Measurements from ENCODE around the gene AGRN. TPM values are rescaled to one million over a fixed set of nuclear protein-coding genes. Genes with fewer than 3 reads are reported as not detected.

The AGRN gene
- total RNA-seq, 1 donor from 2014 or later: 135 TPM

DNA sequence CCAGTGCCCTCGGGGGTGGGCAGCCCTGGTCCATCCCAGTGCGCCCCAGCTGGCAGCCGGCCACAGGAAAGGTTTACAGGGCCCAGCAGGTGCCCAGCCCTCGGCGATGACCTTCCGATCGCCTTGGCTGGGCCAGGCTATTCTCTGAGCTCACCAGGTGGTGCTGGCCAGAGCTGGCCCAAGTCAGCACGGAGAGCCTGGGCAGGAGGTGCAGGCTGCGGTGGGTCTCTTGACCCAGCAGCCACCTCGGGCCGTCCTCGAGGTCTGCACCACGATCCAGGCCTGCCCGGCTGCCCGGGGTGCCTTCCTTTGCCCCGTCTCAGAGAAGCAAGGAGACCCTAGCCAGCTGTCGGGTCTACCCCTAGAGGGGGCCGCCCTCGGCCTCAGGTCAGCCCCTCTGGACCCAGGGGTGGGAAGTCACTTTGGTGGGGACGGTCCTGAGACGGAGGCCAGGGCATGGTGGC is 38.4 kb upstream of the AGRN start:
- Histone ChIP-seq H3K4me3 (no peak overlapping the region), H3K4me1 (no peaks in the 10 kb centered on the region), H3K9me3 (no peaks in the 10 kb centered on the region), H3K27ac (no peak overlapping the region), H3K27me3 (peaks cover 15% of the 10 kb centered on the region), H3K36me3 (no peaks in the 10 kb centered on the region)
- DNase-seq (no peak), ATAC-seq (no peak)
- TF ChIP-seq, protein P1, sequence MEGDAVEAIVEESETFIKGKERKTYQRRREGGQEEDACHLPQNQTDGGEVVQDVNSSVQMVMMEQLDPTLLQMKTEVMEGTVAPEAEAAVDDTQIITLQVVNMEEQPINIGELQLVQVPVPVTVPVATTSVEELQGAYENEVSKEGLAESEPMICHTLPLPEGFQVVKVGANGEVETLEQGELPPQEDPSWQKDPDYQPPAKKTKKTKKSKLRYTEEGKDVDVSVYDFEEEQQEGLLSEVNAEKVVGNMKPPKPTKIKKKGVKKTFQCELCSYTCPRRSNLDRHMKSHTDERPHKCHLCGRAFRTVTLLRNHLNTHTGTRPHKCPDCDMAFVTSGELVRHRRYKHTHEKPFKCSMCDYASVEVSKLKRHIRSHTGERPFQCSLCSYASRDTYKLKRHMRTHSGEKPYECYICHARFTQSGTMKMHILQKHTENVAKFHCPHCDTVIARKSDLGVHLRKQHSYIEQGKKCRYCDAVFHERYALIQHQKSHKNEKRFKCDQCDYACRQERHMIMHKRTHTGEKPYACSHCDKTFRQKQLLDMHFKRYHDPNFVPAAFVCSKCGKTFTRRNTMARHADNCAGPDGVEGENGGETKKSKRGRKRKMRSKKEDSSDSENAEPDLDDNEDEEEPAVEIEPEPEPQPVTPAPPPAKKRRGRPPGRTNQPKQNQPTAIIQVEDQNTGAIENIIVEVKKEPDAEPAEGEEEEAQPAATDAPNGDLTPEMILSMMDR (IDR thresholded peaks at IDR 0.05): no peak
- intact Hi-C loops (cut with DNase I): loop anchor here (10.0 kb wide), 1 partner anchor 83 kb away; no protein-coding TSS in a partner anchor

DNA sequence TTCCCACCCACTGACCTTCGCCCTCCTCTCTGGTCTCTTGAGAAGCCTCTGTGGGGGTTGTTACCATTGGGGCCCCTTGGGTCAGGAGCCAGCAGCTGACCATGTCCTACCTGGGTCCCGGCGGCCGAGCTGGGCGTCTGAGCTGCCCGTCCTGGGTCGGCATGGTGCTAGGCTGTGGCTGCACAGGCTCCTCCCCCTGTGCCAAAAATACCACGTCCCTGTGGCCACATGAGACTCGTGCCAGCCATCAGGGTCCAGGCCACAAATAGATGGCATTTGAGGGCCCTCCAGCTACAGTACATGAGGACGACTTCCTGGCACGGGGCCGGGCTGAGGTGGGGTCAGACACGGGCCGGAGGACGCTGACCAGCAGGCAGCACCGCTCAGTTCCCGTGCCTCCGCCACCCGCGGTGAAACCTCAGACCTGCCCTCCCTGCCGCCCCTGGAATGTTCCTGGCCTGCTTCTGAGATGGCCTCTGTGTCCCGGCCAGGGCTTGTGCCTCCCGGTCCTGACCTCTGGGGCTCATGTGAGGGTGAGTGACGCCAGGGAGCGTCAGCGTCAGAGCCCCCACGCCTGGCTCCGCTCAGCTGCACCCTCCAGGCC is 37.9 kb upstream of the AGRN start, which contains the start of gene PERM1:
PERM1 (minus strand) TSS at position 139 of the 604 bp plus-strand sequence. CDS start 1,064 bp downstream, outside the sequence.
- Histone ChIP-seq H3K36me3 (no peaks in the 10 kb centered on the region), H3K27me3 (peaks cover 15% of the 10 kb centered on the region), H3K4me3 (no peak within 1 kb of the TSS), H3K27ac (no peak within 1 kb of the TSS), H3K9me3 (no peaks in the 10 kb centered on the region), H3K4me1 (no peaks in the 10 kb centered on the region)
- intact Hi-C loops (cut with DNase I): loop anchor here (10.0 kb wide), 1 partner anchor 83 kb away; no protein-coding TSS in a partner anchor
- TF ChIP-seq, protein P1 (IDR thresholded peaks at IDR 0.05): no peak
- no peak for ATAC-seq
- DNase-seq: no peak

DNA sequence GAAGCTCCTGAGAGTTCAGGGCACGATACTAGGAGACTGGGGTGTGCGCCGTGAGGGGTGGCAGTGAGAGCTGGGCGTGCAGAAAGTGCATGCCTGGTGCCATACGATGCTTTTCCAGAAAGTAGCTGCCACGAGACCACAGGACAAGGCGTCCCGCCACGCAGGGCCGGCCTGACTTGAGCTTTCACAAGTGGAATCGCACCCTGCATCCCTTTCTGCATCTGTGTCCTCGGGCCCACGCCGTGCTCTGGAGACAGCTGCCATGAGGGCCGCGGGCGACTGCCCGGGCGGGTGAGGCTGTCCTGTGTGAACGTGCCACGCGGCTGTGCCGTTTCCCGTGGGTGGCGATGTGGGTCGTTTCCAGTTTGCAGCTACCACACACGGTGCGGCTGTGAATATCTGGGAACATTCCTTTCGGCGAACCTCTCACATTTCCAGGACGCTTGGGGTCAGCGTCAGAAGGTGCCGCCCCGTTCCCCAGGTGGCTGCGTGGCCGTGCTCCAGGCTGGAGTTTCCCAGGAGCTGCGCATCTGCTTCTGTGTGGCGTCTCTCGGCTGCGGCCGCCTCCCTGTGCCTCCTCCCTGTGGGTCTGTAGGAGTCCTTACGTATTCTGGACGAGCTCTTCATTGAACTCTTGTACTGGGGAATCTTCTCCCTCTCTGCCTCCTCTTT is 37.0 kb upstream of the AGRN start:
- Histone ChIP-seq H3K4me3 (no peak overlapping the region), H3K27me3 (peaks cover 15% of the 10 kb centered on the region), H3K4me1 (no peaks in the 10 kb centered on the region), H3K9me3 (no peaks in the 10 kb centered on the region), H3K36me3 (no peaks in the 10 kb centered on the region), H3K27ac (no peak overlapping the region)
- DNase-seq (no peak), ATAC-seq (no peak)
- intact Hi-C loops (cut with DNase I): loop anchor here (10.0 kb wide), 1 partner anchor 82 kb away; no protein-coding TSS in a partner anchor
- TF ChIP-seq, protein P1 (IDR thresholded peaks at IDR 0.05): no peak

DNA sequence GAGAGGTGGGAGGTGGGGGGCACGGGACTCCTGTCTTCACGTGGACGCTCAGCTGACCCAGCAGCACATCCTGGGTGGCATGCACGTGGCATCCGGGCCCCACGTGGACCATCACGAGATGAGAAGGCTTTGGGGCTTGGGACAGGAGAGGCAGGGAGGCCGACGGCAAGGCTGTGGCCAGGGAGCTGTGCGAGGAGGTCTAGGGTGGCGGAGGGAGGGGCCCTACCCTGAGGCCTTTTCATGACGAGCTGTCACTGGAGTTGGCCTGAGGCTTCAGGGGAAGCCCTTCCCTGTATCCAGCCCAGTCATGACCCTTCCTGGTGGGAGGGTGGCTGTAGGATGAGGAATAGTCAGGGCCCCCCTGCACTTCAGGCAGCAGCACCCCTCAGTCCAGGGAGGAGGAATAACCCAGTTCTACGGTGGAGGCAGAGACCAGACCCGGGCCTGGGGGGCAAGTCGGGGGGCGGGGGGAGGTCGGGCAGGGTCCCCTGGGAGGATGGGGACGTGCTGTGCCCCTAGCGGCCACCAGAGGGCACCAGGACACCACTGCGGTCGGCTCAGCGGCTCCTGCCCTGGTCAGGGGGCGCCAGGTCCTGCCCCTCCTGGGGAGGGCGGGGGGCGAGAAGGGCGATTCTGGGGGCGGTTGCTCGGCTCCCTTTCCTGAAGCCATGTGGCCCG is 36.0 kb upstream of the AGRN start:
- DNase-seq: no peak

DNA sequence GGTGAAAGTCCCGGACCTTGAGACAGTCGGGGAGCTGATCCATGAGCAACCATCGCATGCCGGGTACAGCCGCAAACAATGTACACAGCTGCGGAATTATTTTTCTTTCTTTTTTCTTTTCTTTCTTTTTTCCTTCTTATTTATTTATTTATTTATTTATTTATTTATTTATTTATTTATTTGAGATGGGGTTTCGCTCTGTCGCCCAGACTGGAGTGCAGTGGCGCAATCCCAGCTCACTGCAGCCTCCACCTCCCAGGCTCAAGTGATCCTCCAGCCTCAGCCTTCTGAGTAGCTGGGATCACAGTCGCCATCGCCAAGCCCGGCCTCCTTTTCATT is 35.5 kb upstream of the AGRN start:
- DNase-seq (no peak), ATAC-seq (no peak)
- TF ChIP-seq, protein P1 (IDR thresholded peaks at IDR 0.05): peak; percentile 4
- Histone ChIP-seq H3K27ac (no peak overlapping the region), H3K4me1 (no peaks in the 10 kb centered on the region), H3K36me3 (no peaks in the 10 kb centered on the region), H3K27me3 (peaks cover 15% of the 10 kb centered on the region), H3K4me3 (no peak overlapping the region), H3K9me3 (no peaks in the 10 kb centered on the region)
- intact Hi-C loops (cut with DNase I): loop anchor here (10.0 kb wide), 1 partner anchor 80 kb away; no protein-coding TSS in a partner anchor

More for the DNA sequence above, 36.0 kb upstream of the AGRN start:
- TF ChIP-seq, protein P1 (IDR thresholded peaks at IDR 0.05): peak; percentile 97
- peak; percentile 85 for ATAC-seq
- intact Hi-C loops (cut with DNase I): loop anchor here (10.0 kb wide), 1 partner anchor 81 kb away; no protein-coding TSS in a partner anchor
- peaks cover 15% of the 10 kb centered on the region for H3K27me3 ChIP-seq
- H3K9me3 ChIP-seq: no peaks in the 10 kb centered on the region
- H3K4me3 ChIP-seq: no peak overlapping the region
- no peaks in the 10 kb centered on the region for H3K4me1 ChIP-seq
- H3K27ac ChIP-seq: no peak overlapping the region
- H3K36me3 ChIP-seq: no peaks in the 10 kb centered on the region

Data from upper lobe of right lung (tissue), 1 donor.